ENCODE data around the gene REEP5.

REEP5 gene

DNA sequence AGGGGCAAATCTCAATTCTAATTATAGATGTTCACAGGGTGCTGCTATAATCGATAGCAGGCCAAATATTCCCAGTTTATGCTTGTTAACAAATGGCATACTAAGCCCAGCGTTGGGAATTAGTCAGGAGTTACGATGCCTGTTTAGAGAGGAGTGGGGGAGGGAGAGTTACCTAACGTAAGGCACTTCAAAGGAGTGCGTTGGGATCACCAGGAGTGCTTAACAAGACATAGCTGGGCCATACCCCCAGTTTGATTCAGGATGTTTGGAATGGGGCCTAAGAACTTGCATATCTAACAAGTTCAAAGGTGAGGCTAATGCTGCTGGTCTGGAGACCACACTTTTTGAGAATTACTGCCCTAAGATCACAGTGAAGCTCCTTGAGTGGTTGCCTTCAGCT, 75.5 kb downstream of the REEP5 start:
- no peak overlapping the region for H3K4me3 ChIP-seq (ENCODE audit: low read depth, low read length)
- TF ChIP-seq, protein P1, sequence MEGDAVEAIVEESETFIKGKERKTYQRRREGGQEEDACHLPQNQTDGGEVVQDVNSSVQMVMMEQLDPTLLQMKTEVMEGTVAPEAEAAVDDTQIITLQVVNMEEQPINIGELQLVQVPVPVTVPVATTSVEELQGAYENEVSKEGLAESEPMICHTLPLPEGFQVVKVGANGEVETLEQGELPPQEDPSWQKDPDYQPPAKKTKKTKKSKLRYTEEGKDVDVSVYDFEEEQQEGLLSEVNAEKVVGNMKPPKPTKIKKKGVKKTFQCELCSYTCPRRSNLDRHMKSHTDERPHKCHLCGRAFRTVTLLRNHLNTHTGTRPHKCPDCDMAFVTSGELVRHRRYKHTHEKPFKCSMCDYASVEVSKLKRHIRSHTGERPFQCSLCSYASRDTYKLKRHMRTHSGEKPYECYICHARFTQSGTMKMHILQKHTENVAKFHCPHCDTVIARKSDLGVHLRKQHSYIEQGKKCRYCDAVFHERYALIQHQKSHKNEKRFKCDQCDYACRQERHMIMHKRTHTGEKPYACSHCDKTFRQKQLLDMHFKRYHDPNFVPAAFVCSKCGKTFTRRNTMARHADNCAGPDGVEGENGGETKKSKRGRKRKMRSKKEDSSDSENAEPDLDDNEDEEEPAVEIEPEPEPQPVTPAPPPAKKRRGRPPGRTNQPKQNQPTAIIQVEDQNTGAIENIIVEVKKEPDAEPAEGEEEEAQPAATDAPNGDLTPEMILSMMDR (IDR thresholded peaks at IDR 0.05; ENCODE audit: low read depth, low read length), result no peak

DNA sequence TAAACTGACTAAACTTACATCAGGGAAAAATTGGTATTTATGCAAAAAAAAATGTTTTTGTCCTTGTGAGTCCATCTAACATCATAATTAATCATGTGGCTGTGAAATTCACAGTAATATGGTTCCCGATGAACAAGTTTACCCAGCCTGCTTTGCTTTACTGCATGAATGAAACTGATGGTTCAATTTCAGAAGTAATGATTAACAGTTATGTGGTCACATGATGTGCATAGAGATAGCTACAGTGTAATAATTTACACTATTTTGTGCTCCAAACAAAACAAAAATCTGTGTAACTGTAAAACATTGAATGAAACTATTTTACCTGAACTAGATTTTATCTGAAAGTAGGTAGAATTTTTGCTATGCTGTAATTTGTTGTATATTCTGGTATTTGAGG, 77.5 kb downstream of the REEP5 start:
- TF ChIP-seq, protein P1 (IDR thresholded peaks at IDR 0.05; ENCODE audit: low read depth, low read length), result no peak

DNA sequence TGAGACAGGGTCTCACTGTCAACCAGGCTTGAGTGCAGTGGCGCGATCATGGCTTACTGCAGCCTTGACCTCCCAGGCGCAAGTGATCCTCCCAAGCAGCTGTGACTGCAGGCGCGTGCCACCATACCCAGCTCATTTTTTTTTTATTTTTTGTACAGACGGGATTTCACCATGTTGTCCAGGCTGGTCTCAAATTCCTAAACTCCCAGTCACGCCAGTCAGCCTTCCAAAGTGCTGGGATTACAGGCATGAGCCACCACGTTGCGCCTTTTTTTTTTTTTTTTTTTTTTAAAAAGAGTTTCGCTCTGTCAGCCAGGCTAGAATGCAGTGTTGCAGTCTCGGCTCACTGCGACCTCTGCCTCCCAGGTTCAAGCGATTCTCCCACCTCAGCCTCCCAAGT, 88.1 kb downstream of the REEP5 start:
- TF ChIP-seq, protein P1 (IDR thresholded peaks at IDR 0.05; ENCODE audit: low read depth, low read length), result no peak
- H3K4me3 ChIP-seq (ENCODE audit: low read depth, low read length), result no peak overlapping the region

More for the DNA sequence above, 77.5 kb downstream of the REEP5 start:
- no peak overlapping the region for H3K4me3 ChIP-seq (ENCODE audit: low read depth, low read length)

DNA sequence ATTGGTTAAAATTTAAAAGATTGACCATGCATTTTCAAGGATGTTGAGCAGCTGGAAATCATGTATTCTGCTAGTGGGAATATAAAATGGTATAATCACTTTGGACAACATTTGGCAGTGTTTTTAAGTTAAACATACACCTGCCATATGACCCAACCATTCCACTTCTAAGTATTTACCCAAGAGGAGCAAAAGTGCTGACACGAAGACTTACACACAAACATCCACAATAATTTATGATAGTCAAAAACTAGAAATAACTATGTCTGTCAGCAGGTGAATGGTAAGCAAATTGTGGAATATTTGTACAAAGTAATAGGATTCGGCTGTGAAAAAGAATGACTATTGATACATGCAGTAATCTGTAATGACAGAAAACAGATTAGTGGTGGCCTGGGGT, 91.6 kb downstream of the REEP5 start:
- no peak overlapping the region for H3K4me3 ChIP-seq (ENCODE audit: low read depth, low read length)
- TF ChIP-seq, protein P1 (IDR thresholded peaks at IDR 0.05; ENCODE audit: low read depth, low read length), result no peak

Measured in WI38 (cell line).